T-helper 2 cell (primary cell): ENCODE results near the gene SCAP.
"Not testable (repeated sequence)": the region's sequence is repeated elsewhere in the genome, so short reads cannot be mapped to it uniquely, and the experiment has no call there.

Experiments
- DNase-seq, 5 experiments: peaks; one replicate each; pipeline versions ENCODE4 v3.0.0 to v3.0.0-alpha.2; 2012 to 2022
- total RNA-seq, 2 donors: gene quantifications; one replicate each; lab custom pipeline; 2026; lab: John Stamatoyannopoulos, UW

SCAP gene
- total RNA-seq: 56.4 to 76.7 reads per million in 2 donors

DNA sequence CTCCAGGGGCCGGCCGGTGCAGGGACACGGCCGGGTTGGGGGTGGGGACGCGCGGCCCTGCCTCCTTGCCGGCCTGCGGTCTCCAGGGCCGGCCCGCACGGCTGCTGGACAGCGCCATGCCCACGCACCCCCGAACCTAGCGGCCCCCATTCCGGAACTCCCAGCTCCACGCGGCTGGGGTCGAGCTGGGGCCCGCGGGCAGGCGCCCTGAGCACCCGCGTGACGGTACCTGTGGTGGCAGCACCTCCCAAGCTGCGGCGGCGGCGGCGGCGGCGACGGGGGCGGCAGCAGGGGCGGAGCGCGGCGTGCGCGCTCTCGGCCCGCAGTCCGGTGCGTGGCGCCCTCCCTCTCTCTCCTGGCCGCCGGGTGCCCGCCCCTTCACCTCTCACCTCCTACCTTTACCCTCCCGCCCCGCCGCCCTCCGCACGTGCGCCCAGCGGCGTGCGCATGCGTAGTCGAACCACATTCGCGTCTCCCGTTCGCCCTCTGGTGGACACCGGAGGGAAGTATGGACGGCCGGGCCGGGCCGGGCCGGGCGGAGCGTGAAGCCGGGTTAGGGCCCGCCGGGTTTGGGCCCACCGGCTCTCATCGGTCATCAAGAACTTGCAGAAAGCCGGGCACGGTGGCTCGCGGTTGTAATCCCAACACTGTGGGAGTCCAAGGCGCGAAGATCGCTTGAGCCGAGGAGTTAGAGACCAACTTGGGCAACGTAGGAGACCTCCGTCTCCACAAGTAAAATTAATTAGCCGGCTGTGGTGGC lies at the start of gene SCAP:
SCAP (minus strand) TSS at position 372 of the 760 bp plus-strand sequence. CDS start 32,948 bp downstream, outside the sequence.
- DNase-seq: peak; percentile 92 to 96 (median 94)

DNA sequence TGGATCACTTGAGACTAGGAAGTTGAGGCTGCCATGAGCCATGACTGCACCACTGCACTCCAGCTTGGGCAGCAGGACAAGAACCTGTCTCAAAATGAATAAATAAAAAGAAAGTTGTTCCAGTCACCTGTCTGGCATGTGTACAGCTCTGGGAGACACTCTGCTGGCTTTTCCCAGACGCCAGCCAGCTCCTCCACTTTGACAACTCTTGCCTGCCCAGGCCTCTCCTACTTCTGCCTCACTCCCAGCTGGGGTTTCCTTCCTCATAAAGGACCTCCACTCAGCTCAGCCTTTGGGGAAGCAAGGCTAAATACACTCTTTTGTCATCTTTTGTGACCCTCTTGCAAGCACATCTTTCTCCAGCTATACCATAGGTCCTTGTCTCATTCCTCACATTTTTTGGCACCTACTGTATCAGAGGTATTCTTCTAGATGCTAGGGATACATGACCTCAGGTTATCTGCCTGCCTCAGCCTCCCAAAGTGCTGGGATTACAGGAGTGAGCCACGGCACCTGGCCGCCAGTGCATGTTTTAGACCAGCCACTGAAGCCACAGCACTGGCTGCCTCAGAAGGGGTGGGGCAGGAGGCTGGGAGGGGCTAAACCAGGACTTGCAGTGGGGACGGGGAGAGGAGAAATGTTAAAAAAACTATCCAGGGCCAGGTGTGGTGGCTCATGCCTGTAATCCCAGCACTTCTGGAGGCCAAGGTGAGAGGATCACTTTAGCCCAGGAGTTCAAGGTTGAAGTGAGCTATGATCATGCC lies 47.8 kb upstream of the SCAP start:
- no peak for DNase-seq

DNA sequence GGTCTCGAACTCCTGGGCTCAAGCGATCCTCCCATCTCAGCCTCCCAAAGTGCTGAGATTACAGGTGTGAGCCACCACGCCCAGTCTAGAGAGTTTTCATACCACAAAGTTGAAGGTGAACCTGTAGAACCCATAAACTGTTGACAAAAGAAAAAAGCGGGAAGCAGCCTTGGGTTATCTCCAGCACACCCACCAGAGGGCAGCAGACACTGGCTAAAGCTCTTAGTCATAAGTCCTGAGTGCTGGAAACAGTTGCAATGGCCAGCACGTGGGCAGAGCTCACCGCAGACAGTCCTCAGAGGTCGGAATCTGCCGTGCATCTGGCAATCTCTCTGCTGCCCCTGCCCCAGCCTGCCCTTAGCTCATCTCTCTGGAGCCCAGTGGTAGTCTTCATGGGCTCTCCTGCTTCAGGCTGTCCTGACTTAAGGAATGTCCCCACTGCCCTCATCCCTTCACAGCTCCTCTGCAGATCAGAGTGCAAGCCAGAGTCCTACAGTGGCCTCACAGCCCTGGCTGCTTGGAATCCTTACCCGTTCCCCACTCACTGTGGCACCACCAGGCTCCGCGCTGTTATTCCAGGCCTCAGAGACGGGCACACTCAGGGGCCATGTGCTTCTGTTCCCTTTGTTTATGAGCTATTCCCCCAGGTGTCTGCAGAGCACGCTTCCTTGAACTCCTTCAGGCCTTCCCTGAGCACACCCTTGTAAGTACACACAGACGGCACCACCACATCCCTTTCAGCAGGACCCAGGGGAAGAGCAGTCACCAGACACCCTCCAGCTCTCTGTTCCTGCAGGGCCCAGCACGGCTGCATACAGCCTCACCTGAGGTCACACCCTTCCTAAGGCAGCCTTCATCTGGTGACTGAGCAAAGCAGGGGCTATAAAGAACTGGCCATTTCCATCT lies 46.6 kb upstream of the SCAP start:
- DNase-seq: peak; percentile 26 to 85 (median 55)

DNA sequence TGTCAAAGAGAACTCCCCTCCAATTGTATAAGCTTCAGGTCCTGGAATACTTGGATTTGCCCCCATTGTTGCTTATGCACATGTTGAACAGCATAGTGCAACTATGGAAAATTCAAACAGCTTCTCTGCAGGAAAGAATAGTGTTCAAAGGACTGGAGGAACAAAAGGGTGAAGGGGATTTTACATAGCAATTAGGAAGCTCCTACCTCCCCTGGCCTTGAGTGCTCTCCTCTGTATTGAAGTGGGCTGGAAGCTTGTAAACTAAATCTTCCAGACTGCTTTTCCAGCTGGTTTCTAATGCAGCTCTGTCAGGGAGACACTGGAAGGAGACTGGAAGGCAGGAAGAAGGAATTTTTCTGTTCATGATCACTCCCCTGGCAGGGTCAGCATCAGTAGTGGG lies 45.0 kb upstream of the SCAP start:
- DNase-seq: no peak

DNA sequence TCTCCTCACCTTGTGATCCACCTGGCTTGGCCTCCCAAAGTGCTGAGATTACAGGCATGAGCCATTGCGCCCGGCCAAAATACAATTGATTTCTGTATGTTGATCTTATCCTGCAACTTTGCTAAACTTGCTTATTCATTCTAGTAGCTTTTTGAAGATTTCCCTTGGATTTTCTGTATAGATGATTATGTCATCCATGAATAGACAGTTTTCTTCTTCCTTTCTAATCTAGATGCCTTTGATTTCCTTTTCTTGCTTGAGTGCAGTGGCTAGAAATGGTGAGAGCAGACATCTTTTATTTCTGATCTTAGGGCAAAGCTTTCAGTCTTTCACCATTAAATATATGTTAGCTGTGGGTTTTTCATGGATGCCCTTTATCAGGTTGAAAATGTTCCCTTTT lies 42.2 kb upstream of the SCAP start:
- no peak for DNase-seq

DNA sequence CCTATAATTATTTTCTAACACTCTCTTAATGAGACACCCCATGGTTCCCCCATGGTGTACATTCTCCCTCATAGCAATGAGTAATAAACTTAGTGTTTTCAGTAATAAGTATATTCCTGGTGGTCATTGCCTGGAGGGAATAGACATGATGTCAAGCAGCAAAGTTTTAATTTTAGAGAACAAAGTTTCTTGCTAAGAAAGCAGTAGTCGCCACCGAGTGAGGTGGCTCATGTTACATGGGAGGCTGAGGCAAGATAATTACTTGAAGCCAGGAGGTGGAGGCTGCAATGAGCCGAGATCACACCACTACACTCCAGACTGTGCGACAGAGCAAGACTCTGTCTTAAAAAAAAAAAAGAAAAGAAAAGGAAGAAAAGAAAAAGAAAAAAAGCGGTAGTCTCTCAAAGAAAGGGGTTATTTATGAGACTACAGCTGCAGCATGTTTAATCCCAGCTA lies 40.2 kb upstream of the SCAP start:
- no peak for DNase-seq

DNA sequence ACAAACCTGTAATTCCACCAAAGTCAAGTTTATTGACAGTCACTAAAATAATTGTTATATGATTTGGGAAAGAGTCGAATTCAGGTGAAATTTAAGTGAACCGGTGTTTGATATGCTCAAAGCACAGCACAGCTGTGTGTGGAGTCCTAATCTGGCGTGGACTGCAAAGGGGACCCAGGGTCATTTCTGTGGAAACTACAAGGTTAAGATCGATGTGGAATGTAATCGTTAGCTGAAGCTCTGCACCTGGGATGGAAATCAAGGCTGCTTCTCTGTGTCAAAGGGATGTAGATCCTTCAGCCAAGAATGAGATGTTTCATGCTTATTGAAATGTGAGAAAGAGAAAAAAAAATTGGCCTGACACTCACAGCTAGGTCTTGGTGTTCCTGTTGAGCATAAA lies 39.4 kb upstream of the SCAP start:
- DNase-seq: no peak

DNA sequence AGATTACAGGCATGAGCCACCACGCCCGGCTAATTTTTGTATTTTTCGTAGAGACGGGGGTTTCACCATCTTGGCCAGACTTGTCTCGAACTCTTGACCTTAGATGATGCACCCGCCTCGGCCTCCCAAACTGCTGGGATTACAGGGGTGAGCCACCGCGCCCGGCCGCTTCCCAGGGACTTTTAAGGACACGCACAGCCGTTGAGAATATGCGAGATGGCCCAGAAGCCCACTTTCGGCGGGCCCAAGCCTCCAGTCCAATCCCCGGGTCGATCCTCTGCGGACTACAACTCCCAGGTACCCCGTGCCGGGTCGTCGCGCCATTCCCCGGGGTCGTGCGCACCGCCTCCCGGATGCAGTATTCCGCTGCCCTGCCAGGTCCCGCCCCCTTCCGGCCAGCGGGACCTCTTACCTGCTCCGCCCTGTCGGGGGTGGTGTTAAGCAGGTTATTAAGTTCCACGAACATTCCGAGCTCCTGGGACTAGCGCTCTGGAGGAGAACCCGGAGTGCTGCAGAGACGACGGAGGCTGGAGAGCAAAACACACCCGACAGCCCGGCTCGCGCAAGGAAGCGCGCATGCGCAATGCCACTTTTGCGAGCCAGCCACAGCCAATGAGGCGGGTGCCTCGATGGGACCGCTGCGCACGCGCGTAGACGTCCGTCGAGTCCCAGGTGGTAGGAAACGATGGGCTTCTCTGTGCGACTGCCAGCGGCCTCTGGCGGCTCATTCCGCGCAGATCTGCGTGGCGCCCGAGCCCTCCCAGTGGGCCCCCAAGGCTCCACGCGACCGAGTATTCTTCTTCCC lies 37.6 kb upstream of the SCAP start, which contains the start of gene ELP6:
ELP6 (minus strand) TSS at position 588 of the 805 bp plus-strand sequence; CDS start at position 466, 122 bp downstream.
- peak; percentile 92 to 98 (median 97) for DNase-seq

DNA sequence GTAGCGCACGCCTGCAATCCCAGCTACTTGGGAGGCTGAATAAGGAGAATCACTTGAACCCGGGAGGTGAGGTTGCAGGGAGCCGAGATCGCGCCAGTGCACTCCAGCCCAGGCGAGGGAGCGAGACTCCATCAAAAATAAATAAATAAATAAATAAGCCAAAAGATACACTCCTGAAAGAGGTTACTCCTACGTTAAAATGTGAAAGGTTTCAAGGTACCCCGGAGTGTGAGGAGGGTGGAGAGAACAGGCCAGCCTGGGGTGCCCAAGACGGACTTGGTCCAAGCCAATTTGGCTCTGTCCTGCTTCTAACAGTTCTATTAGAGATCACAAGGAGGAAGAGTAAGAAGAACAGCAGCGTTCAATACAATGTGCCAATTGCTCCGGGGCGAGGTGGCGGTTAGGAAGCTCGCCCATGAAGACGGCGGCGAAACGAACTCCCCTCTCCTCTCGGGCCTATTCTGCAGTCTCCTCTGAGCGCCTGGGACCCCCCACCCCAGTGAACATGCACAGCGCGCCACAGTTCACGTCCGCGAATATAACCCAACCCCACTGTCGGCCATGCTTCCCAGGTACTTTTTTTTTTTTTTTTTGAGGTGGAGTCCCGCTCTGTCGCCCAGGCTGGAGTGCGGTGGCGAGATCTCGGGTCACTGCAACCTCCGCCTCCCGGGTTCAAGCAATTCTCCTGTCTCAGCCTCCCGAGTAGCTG lies 36.8 kb upstream of the SCAP start:
- DNase-seq: peak in 3 of 5 experiments; percentile 5 to 52 (median 13)

DNA sequence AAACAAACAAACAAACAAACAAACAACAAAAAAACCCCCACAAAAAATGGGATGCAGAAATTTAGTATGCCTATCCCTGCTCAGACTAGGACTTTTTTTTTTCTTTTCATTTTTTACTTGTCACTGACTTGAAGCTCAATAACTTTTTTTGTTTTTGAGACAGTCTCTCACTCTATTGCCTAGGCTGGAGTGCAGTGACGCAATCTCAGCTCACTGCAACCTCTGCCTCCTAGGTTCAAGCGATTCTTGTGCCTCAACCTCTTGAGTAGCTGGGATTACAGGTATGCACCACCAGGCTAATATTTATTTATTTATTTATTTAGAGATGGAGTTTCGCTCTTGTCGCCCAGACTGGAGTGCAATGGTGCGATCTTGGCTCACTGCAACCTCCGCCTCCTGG lies 29.5 kb upstream of the SCAP start:
- DNase-seq: not testable (repeated sequence)

DNA sequence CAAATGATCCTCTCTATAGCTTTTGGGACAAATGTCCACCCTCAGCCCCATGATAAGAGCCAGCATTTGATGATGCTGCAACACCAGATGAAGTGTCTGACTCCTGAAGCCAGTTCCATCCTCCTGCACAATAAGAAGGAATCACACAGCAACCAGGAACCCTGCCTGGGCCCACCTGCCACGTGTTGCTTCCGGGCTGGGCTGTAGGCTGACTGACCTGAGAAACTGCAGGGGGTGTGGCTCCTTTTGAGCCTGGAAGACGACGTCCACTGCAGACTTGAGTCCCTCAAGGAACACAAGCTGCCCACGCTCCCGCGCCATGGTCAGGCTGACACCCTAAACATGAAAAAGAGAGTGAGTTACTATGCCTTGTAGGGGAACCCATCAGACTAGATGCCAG lies 28.4 kb upstream of the SCAP start:
- no peak for DNase-seq

DNA sequence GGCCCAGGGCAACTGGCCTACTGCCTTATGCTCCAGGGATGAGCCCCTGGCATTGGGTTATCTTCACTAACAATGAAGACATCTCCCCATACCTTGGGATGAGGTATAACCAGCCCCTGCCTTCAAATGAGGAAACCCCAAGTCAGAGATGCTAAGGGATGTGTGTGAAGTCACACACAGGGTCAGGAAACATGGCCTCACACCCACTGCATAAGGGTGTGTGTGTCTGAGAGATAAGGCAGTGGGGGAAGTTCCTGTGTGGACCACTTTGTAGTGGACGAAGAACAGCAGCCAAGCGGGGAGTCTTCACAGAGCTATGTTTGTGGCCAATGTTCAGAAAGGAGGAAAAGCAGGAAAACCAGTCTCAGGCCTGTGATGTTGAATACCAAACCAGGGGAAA lies 27.3 kb upstream of the SCAP start:
- no peak for DNase-seq

DNA sequence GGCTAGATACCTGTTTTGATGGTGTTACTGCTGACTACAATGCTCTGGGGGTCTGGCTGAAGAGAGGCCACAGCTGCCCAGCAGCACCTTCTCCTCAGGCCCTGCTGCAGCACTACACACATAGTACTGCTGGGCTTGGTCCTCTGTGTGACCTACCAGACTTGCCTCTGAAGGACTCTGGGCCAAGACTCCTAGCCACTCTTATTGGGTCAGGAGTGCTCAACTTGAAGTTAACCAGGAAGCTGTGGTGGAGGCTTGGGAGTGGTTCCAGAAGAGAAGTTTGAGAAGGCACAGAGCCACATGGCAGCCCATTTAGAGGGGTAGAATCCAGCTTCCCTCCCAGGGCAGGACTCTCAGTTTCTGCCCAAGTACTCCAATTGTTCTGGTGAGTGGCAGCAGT lies 21.2 kb upstream of the SCAP start:
- no peak for DNase-seq

DNA sequence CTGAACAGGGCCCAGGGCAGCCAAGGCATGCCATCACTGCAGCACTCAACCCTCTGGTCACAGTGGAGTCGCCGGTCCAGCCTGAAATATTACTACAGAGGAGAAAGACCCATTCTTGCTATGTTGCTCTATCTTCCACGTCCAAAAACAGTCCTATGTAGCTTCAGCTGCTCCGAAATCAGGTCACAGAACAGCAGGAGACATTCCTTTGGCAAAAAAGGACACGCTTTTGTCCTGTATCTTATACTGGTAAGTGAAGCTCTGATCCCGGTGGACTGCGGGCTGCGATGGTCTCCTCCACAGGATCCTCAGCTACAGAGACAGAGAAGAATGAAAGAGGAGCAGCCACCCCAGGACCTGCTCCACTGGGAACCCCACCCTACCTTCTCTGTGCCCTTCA lies 20.1 kb upstream of the SCAP start:
- DNase-seq: no peak

DNA sequence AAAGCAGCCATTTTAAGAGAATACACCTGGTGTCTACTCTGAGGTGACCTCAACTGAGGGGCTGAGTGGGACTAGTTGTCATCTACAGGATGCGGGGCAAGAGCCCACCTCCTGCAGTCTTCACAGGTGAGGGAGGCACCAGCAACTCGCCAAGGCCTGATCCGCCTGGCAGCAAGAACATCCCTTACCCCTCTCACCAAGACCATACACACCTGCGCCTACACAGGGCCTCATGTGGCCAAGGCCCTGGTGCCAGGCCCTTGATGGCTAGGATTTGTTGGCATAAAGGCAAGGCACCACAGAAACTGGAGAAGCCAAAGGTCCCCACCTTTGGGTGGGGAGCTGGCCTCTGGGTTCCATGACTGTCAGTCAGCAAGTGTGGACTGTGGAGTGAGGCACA lies 19.4 kb upstream of the SCAP start:
- DNase-seq: no peak

DNA sequence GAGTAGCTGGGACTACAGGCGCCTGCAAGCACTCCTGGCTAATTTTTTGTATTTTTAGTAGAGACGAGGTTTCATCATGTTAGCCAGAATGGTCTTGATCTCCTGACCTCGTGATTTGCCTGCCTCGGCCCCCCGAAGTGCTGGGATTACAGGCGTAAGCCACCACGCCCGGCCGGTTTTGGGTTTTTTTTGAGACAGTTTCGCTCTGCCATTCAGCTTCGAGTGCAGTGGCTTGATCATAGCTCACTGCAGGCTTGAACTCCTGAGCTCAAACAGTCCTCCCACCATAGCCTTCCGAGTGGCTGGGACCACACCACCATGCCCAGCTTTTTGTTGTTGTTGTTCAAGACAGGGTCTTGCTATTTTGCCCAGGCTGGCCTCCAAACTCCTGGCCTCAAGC lies 16.0 kb upstream of the SCAP start:
- DNase-seq: no peak

DNA sequence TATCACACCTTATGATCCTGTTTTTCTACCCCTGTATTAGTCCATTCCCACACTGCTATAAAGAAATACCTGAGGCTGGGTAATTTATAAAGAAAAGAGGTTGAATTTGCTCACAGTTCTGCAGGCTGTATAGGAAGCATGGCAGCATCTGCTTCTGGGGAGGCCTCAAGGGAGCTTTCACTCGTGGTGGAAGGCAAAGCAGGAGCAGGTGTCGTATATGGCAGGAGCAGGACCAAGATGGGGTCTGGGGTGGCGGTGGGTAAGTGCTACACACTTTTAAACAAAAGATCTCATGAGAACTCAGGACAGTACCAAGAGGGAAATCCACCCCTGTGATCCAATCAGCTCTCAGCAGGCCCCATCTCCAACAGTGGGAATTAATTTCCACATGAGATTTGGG lies 15.4 kb upstream of the SCAP start:
- no peak for DNase-seq

DNA sequence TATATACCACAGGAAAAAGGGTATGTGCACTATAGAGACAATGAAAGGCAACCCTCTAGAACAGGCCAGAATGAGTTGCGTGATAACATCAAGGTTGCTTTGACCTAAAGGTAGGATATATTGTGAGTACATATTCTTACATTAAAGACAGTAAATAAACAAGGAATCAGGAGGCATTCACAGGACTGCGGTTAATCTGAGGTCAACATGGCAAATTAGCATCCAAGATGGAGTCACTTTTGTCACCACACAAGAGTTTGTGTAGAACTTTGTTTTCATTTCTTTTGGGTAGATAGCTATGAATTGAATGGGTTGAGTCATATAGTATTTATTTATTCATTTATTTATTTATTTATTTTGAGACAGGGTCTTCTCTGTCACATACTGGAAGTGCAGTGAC lies 11.5 kb upstream of the SCAP start:
- no peak for DNase-seq

DNA sequence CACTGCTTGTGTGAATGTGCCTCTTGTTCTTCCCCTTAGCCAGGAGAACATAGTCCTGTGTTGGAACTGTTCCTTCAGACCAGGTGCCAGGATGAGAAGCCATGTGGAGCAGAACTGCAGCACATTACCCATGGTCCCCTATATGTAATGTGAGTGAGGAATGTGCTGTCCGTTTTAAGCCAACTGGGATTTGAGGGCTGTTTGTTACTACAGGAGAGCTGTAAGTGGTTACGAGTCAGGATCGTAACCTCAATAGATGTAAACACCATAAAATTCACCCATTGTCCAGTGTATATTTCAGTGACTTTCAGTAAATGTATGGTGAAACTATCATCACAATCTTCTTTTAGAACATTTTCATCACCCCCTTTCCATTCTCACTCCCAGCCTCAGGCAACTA lies 10.1 kb upstream of the SCAP start:
- no peak for DNase-seq

DNA sequence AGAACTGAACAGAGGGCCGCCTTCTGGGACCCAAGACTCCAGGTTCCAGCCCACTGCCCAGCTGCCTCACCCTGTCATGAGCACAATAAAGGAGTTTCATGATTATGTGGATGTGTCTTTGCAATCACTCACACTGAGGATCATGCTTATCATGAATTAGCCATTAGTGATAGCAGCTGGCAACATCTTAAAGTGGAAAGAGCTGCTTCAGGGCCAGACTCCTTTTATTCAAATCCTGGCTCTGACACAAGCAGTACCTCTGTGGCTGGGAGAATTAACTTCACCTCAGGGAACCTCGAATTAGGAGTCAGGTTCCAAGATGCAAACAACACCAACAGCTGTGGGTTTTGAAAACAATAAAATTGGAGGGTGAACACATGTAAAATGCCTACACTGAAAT lies 6.6 kb upstream of the SCAP start:
- DNase-seq: no peak

DNA sequence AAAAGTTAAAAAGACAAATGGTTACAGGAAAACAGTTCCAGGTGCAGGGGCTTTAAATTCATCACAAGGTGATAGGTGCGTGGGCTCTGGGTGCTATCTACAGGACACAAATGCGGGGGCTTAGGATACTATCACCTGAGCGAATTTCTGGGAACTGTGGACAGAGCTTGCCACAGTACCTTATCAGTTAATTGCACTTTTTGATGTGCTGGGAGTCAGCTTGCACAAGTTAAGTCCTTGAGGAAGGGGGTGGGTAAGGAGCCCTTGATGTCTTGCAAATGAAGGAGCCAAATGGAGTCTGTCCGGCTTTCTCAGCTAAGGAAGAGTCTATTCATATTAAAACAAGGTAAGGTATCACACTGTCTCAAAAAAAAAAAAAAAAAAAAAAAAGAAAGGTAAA lies 6.0 kb upstream of the SCAP start:
- DNase-seq: not testable (repeated sequence)
